ENCODE measurements around the gene PPP2R3A.

DNA sequence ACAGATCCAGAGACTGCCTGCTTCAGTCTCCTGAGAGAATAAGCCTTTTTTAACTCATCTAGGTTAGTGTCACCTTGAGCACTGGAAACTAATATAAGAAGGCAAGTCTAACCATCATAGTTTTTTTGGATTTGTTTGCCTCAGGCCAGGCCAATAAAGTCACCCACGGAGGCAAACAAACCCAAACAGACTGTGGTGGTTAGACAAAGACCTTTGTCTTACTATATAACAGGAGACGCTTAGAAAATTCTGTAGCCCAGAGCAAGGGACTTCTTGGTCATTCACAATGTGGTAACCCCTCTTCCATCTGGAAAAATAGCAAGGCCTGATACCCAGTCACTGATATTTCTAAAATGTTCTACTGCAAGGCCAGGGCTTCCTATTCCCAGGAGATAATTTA is 45.3 kb upstream of the PPP2R3A start:
- TF ChIP-seq RAD21 (IDR thresholded peaks at IDR 0.05; ENCODE audit: low read length) = no peak
- TF ChIP-seq, protein P1, sequence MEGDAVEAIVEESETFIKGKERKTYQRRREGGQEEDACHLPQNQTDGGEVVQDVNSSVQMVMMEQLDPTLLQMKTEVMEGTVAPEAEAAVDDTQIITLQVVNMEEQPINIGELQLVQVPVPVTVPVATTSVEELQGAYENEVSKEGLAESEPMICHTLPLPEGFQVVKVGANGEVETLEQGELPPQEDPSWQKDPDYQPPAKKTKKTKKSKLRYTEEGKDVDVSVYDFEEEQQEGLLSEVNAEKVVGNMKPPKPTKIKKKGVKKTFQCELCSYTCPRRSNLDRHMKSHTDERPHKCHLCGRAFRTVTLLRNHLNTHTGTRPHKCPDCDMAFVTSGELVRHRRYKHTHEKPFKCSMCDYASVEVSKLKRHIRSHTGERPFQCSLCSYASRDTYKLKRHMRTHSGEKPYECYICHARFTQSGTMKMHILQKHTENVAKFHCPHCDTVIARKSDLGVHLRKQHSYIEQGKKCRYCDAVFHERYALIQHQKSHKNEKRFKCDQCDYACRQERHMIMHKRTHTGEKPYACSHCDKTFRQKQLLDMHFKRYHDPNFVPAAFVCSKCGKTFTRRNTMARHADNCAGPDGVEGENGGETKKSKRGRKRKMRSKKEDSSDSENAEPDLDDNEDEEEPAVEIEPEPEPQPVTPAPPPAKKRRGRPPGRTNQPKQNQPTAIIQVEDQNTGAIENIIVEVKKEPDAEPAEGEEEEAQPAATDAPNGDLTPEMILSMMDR (conservative IDR thresholded peaks at IDR 0.05; ENCODE audit: low read depth, low read length) = no peak
- no peak for TF ChIP-seq SMC3 (IDR thresholded peaks at IDR 0.05; ENCODE audit: low read depth, low read length)
- no peak for TF ChIP-seq CHD1 (IDR thresholded peaks at IDR 0.05; ENCODE audit: low read depth, low read length)
- no peak for TF ChIP-seq POLR2A (IDR thresholded peaks at IDR 0.05; ENCODE audit: low read depth, low read length)
- no peak for TF ChIP-seq BHLHE40 (IDR thresholded peaks at IDR 0.05; ENCODE audit: low read depth, low read length)
- no peak for TF ChIP-seq RCOR1 (IDR thresholded peaks at IDR 0.05; ENCODE audit: insufficient replicate concordance, low read length)
- TF ChIP-seq CEBPB (IDR thresholded peaks at IDR 0.05; ENCODE audit: low read depth, low read length) = no peak
- TF ChIP-seq, protein P2, sequence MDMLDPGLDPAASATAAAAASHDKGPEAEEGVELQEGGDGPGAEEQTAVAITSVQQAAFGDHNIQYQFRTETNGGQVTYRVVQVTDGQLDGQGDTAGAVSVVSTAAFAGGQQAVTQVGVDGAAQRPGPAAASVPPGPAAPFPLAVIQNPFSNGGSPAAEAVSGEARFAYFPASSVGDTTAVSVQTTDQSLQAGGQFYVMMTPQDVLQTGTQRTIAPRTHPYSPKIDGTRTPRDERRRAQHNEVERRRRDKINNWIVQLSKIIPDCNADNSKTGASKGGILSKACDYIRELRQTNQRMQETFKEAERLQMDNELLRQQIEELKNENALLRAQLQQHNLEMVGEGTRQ (IDR thresholded peaks at IDR 0.05; ENCODE audit: low read depth, low read length) = no peak
- TF ChIP-seq MXI1 (IDR thresholded peaks at IDR 0.05; ENCODE audit: borderline replicate concordance, low read depth, low read length) = no peak
- no peak for TF ChIP-seq MAFK (IDR thresholded peaks at IDR 0.05; ENCODE audit: low read depth, low read length)
- TF ChIP-seq RFX5 (IDR thresholded peaks at IDR 0.05; ENCODE audit: low read depth, low read length) = no peak
